Hematopoietic multipotent progenitor cell treated with erythropoietin and hydrocortisone succinate and interleukin-3 and kit ligand, for 8 days (in vitro differentiated cells): ENCODE results near the gene ZNF777.
A peak's percentile ranks its signal among the peaks of the same experiment; 100 is the strongest.

Experiments used
- DNase-seq: peaks from one replicate; pipeline ENCODE4 v3.0.0-alpha.2; 2015

The ZNF777 gene

DNA sequence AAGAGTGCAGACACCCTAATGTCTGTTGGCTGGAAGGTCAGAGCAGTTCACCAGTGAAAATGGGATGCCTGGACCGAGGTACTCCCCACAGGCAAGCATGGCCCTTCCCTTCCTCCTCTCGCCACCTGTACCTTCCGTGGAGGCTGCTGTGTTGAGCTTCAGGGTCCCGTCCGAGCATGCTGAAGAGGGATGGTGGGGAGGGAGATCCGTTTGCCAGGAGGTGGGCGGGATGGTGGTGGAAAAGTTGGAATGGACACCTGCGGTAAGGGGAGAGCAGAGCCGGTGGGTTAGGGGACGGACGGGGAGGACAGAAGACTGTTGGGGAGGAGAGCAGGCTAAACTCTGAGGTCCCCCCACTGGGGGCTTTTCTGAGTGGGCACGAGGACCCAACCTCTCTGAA is 15.9 kb upstream of the ZNF777 start:
- DNase-seq, result no peak

DNA sequence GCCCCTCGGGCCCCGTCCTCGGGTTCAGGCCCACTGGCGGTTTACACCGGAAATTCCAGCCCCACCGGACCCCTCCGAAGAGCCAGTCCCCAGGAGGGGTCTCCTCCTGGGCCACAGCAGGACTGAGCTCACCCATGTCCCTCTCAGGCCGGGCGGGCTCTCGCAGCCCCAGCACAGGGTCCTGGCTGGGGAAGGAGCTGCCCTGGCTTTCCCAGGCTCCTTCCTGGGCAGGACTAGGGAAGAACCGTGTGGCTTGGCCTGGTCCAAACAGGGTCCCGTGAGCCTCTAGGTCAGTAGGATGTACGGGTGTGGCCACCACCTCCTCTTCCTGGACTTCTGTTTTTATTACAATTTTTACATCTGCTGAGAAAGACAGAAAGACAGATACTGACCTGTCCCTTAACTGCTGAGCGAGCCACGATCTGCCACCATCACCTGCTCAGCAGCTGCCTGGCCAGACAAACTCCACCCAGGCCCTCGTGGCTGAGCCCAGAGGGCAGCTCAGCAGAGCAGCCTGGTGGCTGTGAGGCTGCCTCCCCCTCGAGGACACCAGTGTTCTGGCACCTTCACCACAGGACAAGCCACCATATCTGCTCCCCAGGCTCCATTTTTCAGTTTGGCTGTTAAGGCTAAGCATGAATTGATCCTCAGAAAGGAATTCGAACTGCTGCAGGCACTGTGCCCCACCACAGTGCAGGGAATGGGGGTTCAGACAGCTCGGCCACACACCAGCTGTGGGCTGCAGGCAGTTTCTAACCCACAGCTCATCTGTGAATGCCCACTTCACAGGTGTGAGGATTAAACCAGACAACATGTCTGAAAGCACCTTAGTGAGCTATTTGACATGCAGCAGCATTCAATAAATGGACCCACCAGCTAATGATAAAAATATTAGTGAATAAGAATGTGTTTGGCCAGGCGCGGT is 14.5 kb upstream of the ZNF777 start:
- DNase-seq, result no peak

GRCh38 chr7:149474309-149475120 is 13.7 kb upstream of the ZNF777 start:
- no peak for DNase-seq

DNA sequence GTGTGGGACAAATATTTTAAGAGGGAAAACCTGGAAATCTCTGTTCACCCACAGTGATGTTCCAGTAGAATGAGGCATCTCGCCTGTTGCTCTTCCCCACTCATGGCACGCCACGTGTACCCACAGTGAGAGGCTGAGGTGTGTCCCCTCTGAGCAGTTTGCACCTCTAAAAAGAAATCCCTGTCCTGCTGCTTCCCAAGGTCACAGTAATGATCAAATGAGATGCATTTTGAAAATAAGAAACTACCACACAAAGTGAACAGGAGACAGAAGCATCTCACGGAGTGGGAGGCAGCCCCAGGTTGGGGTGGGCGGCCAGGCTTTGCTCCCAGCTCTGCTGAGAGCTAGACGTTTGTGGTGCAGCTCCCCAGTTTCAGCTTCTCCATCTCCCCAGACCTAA is 12.4 kb upstream of the ZNF777 start:
- no peak for DNase-seq

DNA sequence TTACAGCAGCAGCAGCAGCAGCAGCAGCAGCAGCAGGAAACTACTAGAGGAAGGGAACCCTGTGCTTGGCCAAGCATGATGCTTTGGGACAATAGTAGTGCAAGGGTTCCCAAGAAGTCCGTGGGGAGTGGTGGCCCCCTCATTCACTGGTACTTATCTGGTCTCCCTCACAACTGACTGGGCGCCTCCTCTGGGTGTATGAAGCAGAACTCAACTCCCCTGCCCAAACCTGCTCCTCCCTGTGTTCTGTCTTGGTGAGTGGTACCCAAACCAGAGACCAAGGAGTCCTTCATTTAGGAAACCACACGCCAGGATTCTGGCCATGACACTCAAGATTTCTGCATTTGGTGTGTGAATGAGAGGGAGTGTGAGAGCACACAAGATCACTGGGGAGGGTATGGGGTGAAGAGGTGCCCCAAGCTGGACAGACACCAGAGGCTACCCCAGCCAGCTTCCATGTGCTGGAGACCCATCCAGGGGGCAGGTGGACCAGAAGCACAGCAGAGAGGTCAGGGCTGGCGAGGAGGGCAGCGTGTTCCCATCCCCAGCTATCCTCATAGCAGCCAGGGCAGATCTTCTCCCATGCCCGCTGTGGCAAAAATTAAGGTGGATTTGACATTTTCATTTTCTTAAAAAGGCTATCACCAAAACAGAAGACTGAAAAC is 10.6 kb upstream of the ZNF777 start:
- no peak for DNase-seq

- DNase-seq, result no peak
These were observed 8.9 kb upstream of the ZNF777 start for GRCh38 chr7:149469806-149470205.

- DNase-seq, result peak; percentile 9
These were observed 7.3 kb upstream of the ZNF777 start for GRCh38 chr7:149468208-149468607.

DNA sequence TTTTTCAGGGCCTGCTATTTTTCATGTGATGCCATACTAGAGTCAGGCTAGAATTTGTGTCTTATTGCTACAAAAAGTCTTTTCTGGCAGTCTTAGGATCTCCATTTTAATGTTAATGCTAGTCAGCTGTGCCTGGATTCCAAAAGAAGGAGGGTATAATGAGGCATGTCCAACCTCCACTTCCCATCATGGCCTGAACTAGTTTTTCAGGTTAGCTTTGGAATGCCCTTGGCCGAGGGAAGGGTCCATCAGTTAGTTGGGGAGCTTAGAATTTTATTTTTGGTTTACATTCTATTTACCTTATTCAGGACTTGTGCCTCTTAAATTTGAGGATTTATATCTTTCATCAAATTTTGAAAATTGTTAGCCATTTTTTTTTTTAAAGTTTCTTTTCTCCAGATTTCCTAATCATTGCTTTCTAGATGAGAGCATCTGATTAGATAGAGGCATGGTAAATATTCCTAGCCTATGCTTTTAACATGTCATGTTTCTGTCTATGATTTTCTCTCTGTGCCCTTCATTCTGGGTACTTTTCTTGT is 6.5 kb upstream of the ZNF777 start:
- DNase-seq, result no peak

- DNase-seq, result no peak
These were observed 5.5 kb upstream of the ZNF777 start for GRCh38 chr7:149466364-149466763.

GRCh38 chr7:149463500-149464161 is 2.8 kb upstream of the ZNF777 start:
- DNase-seq, result no peak

GRCh38 chr7:149462101-149462520 is 1.2 kb upstream of the ZNF777 start:
- no peak for DNase-seq

DNA sequence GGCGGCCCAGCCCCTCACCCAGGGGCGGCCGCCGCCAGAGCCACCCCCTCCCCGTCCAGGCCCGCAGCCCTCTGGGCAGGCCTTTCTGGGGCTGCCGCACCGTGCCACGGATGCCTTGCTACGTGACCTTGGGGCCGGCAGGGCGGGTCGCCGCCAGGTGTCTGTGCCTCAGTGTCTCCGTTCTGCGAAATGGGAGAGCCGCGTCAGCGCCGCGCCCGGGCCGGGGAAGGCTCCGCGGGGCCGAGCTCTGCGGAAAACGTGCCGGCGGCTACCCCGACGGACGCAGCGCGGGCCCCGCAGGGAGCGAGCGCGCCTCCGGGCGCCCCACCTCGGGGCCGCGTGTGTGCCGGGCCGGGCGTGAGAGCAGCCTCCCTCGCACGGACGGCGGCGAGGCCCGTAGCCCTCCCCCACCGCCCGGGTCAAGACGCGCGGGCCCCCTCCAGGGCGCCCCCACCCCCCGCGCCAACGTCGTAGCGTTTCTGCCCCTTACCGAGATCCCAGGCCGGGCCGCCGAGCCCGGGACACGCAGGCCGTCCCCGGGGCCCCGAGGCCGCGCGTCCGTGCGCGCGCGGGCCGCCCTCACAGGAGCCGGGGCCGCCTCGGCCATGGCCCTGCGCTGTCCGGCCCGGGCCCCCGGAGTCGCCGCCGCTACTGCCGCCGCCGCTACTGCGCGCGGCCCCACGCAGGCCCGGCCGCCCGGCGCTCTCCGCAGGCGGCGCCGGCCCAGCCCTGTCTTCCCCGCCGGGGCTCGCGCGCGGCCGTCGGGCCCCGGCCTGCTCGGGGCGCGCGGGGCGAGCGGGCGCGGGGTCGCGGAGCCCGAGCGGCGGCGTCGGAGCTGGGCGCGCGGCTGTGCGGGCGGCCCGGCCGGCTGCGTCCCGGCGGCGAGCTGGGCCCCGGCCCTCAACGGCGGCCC is 1.1 kb downstream of the ZNF777 start:
- DNase-seq, result no peak

DNA sequence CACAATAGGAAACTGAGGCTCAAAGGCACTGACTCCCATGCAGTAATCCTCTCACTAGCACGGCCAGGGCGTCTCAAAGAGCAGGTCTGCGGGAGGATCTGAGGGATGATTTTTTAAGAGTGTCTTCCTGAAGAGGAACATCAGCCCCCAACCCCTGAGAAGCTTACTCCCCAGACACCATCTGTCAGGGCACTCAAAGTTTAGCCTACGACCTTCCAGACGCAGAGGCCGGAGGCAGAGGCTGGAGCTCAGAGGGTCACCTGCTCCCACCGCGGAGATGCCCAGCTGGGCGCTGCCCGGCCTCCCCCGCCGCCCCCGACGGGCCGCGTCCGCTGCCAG is 1.7 kb downstream of the ZNF777 start:
- no peak for DNase-seq

- DNase-seq, result no peak
These were observed 2.6 kb downstream of the ZNF777 start for GRCh38 chr7:149458235-149458634.

DNA sequence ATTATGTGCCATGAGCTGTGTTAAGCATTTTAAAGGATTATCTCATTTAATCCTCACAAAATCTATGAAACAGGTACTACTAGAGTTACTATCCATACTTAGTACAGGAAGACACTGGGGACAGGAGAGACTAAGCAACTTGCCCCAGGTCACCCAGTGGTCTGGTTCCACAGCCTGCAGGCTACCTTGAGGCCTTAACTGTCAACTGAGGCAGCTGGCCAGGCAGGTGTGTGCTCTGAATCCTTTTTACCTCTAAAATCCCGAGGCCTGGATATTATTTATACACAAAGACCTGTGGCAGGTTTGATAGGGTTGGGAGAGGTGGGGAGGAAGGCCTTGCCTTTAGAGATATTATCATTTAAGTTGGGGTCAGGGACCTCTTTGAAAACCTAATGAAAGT is 3.1 kb downstream of the ZNF777 start:
- no peak for DNase-seq

GRCh38 chr7:149456506-149457421 is 4.1 kb downstream of the ZNF777 start:
- peak; percentile 85 for DNase-seq

DNA sequence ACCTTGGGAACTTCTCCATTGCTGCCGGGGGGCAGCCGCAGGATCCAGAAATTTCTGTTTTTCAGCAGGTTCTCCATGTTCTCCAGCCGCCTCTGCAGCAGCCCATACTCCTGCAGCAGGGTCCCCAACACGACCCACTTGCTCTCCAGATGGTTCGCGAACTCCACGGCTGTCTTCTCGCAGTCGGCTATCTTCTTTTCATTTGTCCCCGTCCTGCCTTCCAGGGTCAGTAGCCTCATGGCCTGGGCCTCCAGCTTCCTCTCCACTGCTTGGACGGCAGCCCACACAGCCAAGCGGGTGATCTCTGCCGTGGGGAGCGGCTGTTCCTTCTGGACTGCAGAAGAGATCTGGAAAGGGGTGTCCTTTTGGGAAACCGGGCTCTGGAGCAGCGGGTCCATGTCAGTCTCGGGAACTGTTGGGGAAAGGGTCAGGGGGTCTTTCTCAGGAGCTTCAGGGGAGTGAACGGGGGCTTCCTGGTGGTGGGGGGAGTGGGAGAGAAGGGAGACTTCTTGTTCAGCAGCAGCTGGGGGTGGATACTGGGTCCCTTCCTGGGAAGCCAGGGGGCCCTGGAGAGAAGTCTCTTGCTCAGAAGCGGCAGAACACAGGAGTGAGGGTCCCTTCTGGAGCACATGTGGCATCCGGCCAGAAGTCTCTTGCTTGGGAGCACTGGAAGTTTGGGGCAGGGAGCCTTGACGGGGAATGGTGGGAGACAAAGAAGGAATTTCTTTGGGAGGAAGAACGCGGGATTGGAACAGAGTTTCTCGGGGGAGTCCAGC is 5.5 kb downstream of the ZNF777 start:
- DNase-seq, result no peak

DNA sequence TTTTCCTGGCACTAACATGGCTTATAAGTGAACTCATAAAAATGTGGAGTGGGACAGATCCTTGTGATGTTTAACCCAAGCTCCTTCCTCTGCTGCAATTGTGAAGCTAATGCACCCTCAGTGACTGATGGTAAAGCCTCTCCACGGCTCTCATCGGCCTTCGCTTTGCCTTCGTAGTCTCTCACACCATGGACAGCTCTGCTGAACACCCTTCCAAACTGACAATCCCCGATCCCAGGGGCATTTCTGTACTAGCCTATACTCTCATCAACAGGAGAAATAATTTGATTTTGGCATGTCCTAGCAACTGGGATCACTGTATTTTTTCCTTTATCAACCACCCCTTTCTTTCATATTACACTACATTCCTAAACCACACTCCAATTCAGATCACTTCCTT is 6.1 kb downstream of the ZNF777 start:
- no peak for DNase-seq

DNA sequence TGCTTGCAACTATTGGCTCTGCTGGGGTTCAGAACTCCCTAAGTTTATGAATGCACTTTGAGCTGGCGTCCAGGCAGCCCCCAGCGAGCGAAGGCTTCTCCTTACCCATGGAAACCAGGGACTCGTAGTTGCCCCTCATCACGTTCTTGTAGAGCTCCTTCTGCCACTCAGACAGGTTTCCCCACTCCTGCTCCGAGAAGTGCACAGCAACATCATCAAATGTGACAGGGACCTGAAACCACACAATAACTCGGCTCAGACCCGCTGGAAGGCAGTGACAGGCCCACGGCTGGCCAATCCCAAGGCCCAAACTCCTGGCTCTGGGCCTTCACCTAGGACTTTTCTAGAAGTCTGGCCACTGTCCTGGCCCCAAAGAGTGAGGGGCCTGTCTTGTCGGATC is 6.9 kb downstream of the ZNF777 start:
- DNase-seq, result no peak

GRCh38 chr7:149450821-149451220 is 10.0 kb downstream of the ZNF777 start:
- no peak for DNase-seq
